GM12878 (cell line): ENCODE results near the gene GGT7. TPM values are rescaled to one million over a fixed set of nuclear protein-coding genes. Genes with fewer than 3 reads are reported as not detected.

ENCODE experiments used
- ATAC-seq: fragments of 200-7000 bp; cut with Tn5 transposase; 3 replicates; pipeline ENCODE4 v1.9.1; 2020; ENCODE audit warnings: mild to moderate bottlenecking, moderate library complexity
- BruUV-seq: library from RNA; stranded (reverse); fragments of 400-500 nt; replicated peaks from 2 replicates; lab custom pipeline; 2021; lab: Mats Ljungman, UMichigan
- CTCF ChIA-PET: fragments of 300-600 bp; sonication (Branson Sonifier 250); formaldehyde crosslinking; extraction: SDS; loops from one replicate; lab custom pipeline; 2021; ENCODE audit warnings: inconsistent platforms; lab: Yijun Ruan, JAX
- POLR2A ChIA-PET: fragments of 350-600 bp; formaldehyde crosslinking; extraction: SDS; loops from one replicate; lab custom pipeline; 2021; ENCODE audit warnings: inconsistent platforms; lab: Charles Lee
- RAD21 ChIA-PET: fragments of 300-600 bp; sonication (Branson Sonifier 250); formaldehyde crosslinking; loops from one replicate; lab custom pipeline; 2023; ENCODE audit warnings: antibody characterized with exemption; ENCODE audit not compliant: unreplicated experiment; lab: Charles Lee
- SMC1A ChIA-PET: fragments of 300-600 bp; sonication (Branson Sonifier 250); formaldehyde crosslinking; loops from one replicate; lab custom pipeline; 2023; ENCODE audit not compliant: unreplicated experiment, uncharacterized antibody; lab: Charles Lee
- DNase-seq: peaks from one replicate; pipeline ENCODE4 v3.0.0-alpha.2; 2011; ENCODE audit warnings: low read depth, low spot score
- FAIRE-seq: peaks from 3 replicates; lab custom pipeline; 2011; peaks lifted over from hg19 to GRCh38; lab: Jason Lieb, UNC
- H2AFZ ChIP-seq: 2 replicates; pipeline ENCODE4 v1.6.0; 2011; ENCODE audit warnings: low read depth, low read length, control low read depth; ENCODE audit not compliant: control insufficient read depth
- H3K27ac ChIP-seq: 2 replicates; pipeline ENCODE4 v1.5.1; 2011; ENCODE audit warnings: control low read depth; ENCODE audit not compliant: control insufficient read depth, insufficient read depth
- H3K27me3 ChIP-seq, 2 experiments: replicated peaks in 1 of 2; 2 replicates each; pipeline versions ENCODE4 v1.6.0 to v1.6.1; 2011; ENCODE audit warnings: low read length in 1 of 2; ENCODE audit not compliant: control insufficient read depth in 2 of 2, insufficient read depth in 2 of 2
- H3K36me3 ChIP-seq, 2 experiments: 2 replicates each; pipeline ENCODE4 v1.5.1; 2011; ENCODE audit warnings: low read length in 1 of 2; ENCODE audit not compliant: control insufficient read depth in 2 of 2, insufficient read depth in 2 of 2
- H3K4me1 ChIP-seq: 2 replicates; pipeline ENCODE4 v1.6.1; 2011; ENCODE audit warnings: mild to moderate bottlenecking, low read length, moderate library complexity, mixed read lengths; ENCODE audit not compliant: control insufficient read depth, insufficient read depth
- H3K4me2 ChIP-seq: 2 replicates; pipeline ENCODE4 v1.6.0; 2011; ENCODE audit warnings: control low read depth; ENCODE audit not compliant: control insufficient read depth, insufficient read depth
- H3K4me3 ChIP-seq: fragments of 200-600 bp; sonication (generic); 2 replicates; pipeline ENCODE4 v1.5.1; 2016
- H3K79me2 ChIP-seq: 2 replicates; pipeline ENCODE4 v1.6.0; 2011; ENCODE audit warnings: low read length; ENCODE audit not compliant: control insufficient read depth, insufficient read depth
- H3K9ac ChIP-seq: 2 replicates; pipeline ENCODE4 v1.8.0; 2011; ENCODE audit warnings: low read length, control low read depth, mixed read lengths; ENCODE audit not compliant: control insufficient read depth, insufficient read depth
- H3K9me3 ChIP-seq: replicated peaks from 3 replicates; pipeline ENCODE4 v1.5.1; 2011; ENCODE audit warnings: mild to moderate bottlenecking, low read length; ENCODE audit not compliant: control insufficient read depth, insufficient read depth
- H4K20me1 ChIP-seq: 2 replicates; pipeline ENCODE4 v1.6.0; 2011; ENCODE audit not compliant: control insufficient read depth, insufficient read depth
- CHD1 ChIP-seq: IDR thresholded peaks from 2 replicates; pipeline ENCODE4 v1.6.1; 2012; ENCODE audit warnings: low read depth, low read length, improper control_type of control experiment
- HDAC6 ChIP-seq: fragments of 200-600 bp; sonication (generic); IDR thresholded peaks from one replicate; pipeline ENCODE4 v1.8.0; 2017; ENCODE audit warnings: antibody characterized with exemption; ENCODE audit not compliant: unreplicated experiment
- KLF5 ChIP-seq: fragments of 450-650 bp; IDR thresholded peaks from 2 replicates; pipeline ENCODE4 v1.6.1; 2014; ENCODE audit warnings: mild to moderate bottlenecking; ENCODE audit not compliant: partially characterized antibody
- MTA3 ChIP-seq: IDR thresholded peaks from 2 replicates; pipeline ENCODE4 v1.6.1; 2012; ENCODE audit warnings: low read length, inconsistent platforms, borderline replicate concordance
- PAX5 ChIP-seq: IDR thresholded peaks from 2 replicates; pipeline ENCODE4 v1.6.1; 2011; ENCODE audit warnings: low read depth, low read length, borderline replicate concordance
- PBX3 ChIP-seq: IDR thresholded peaks from 2 replicates; pipeline ENCODE4 v1.6.1; 2011; ENCODE audit warnings: mild to moderate bottlenecking, low read depth, low read length, moderate library complexity; ENCODE audit not compliant: insufficient replicate concordance
- PML ChIP-seq: IDR thresholded peaks from 2 replicates; pipeline ENCODE4 v1.6.1; 2012; ENCODE audit warnings: low read length, inconsistent platforms
- SREBF1 ChIP-seq: IDR thresholded peaks from 2 replicates; pipeline ENCODE4 v1.6.1; 2012; ENCODE audit warnings: mild to moderate bottlenecking, low read length
- TCF12 ChIP-seq: IDR thresholded peaks from 2 replicates; pipeline ENCODE4 v1.6.1; 2011; ENCODE audit warnings: low read depth, mild to moderate bottlenecking, low read length
- ZBTB4 ChIP-seq: fragments of 450-650 bp; formaldehyde crosslinking; IDR thresholded peaks from 2 replicates; pipeline ENCODE4 v1.4.0; 2022; ENCODE audit warnings: mild to moderate bottlenecking, moderate library complexity
- ZNF24 ChIP-seq: fragments of 450-650 bp; IDR thresholded peaks from 2 replicates; pipeline ENCODE4 v1.6.1; 2017; ENCODE audit warnings: antibody characterized with exemption, mild to moderate bottlenecking
- WGBS: methylation state at CpG from one replicate; pipeline ENCODE4 v1.1.6; 2016; ENCODE audit warnings: low lambda C conversion rate; ENCODE audit not compliant: insufficient replicate concordance, insufficient coverage; ENCODE audit errors: missing lambda C conversion rate; 5-methylcytosine and 5-hydroxymethylcytosine counted together
- in situ Hi-C: fragments of 300-500 bp; cut with MboI; formaldehyde crosslinking; loops from 9 replicates; pipeline ENCODE4 v1.14.3; 2018; ENCODE audit warnings: mixed read lengths
- intact Hi-C: fragments of 100-400 bp; cut with micrococcal nuclease; formaldehyde crosslinking; loops from one replicate; pipeline ENCODE4 v1.14.2; 2022; ENCODE audit not compliant: unreplicated experiment
- polyA plus RNA-seq, 11 experiments: library from polyadenylated mRNA; depleted of rRNA in 4 of 11; unstranded in 6 of 11; stranded (reverse) in 5 of 11; fragments of >200 nt; fragmentation: Nextera tagmentation in 4 of 11; fragmentation: Illumina TruSeq in 1 of 11; extraction: Ambion mirVana in 4 of 11; extraction: Trizol in 1 of 11; gene quantifications; 1 replicate in 1 of 11; 2 replicates in 10 of 11; pipeline versions ENCODE4 v1.2.1 to v1.2.3, GENCODE V29; 2011 to 2016; ENCODE audit warnings: inconsistent platforms in 2 of 11, missing spikeins in 2 of 11, low read depth in 1 of 11
- total RNA-seq, 4 experiments: library from RNA; depleted of rRNA in 3 of 4; stranded (reverse); fragments of >200 nt in 3 of 4; fragmentation: Illumina TruSeq in 1 of 4; extraction: Trizol in 1 of 4; gene quantifications; 2 replicates each; pipeline versions ENCODE4 v1.2.1 to v1.2.3, GENCODE V29; 2013 to 2021
- TF ChIP-seq, protein P1 (sequence below): fragments of 450-650 bp; IDR thresholded peaks from 2 replicates; pipeline ENCODE4 v1.6.1; 2018; ENCODE audit warnings: mild to moderate bottlenecking, low read depth, moderate library complexity; ENCODE audit not compliant: partially characterized antibody
- TF ChIP-seq, protein P2 (sequence below): fragments of 450-650 bp; IDR thresholded peaks from 2 replicates; pipeline ENCODE4 v1.6.1; 2014; ENCODE audit warnings: mild to moderate bottlenecking
- TF ChIP-seq, protein P3 (sequence below): IDR thresholded peaks from 2 replicates; pipeline ENCODE4 v1.6.1; 2011; ENCODE audit warnings: low read depth, low read length, improper control_type of control experiment, borderline replicate concordance

The GGT7 gene
- total and polyA plus RNA-seq, 10 of the 15 experiments (the other 5 are each of a cell fraction or from before 2014, with no cell fraction given), result 0.02 to 14.7 (median 5.3) TPM

GRCh38 chr20:34874094-34874654 is 1.5 kb upstream of the GGT7 start:
- H2AFZ ChIP-seq, result no peak overlapping the region
- peaks cover 17% of the 10 kb centered on the region for H3K4me1 ChIP-seq
- SMC1A ChIA-PET, result interaction anchor here (0.7 to 3.3 kb wide), 12 partner anchors 68 to 339 kb away, joined by 3 to 14 read pairs (median 4); partner anchors contain the start of genes EDEM2, GSS and MYH7B
- RAD21 ChIA-PET, result interaction anchor here (0.5 to 7.1 kb wide), 9 partner anchors 50 to 566 kb away, joined by 3 to 71 read pairs (median 4); partner anchors contain the start of genes EDEM2, GSS and MYH7B
- WGBS, result 4% methylated on average over 2 of the region's 2 CpGs
- BruUV-seq, result no TSS peak
- H3K27me3 ChIP-seq, result no peaks in the 10 kb centered on the region; a peak in 1 of 4 replicates
- H3K9ac ChIP-seq, result no peak overlapping the region
- H3K4me2 ChIP-seq, result no peak overlapping the region
- POLR2A ChIA-PET, result interaction anchor here (1.6 kb wide), 1 partner anchor 81 kb away, joined by 6 read pairs; the partner anchor contains the start of genes GSS and MYH7B
- H3K27ac ChIP-seq, result no peak overlapping the region
- peak; percentile 50 for DNase-seq
- in situ Hi-C loops, result loop anchor here (5.0 kb wide), 1 partner anchor 83 kb away; the partner anchor contains the start of genes GSS and MYH7B
- H3K79me2 ChIP-seq, result no peaks in the 10 kb centered on the region
- CTCF ChIA-PET, result interaction anchor here (0.6 to 7.5 kb wide), 29 partner anchors 10 to 396 kb away, joined by 3 to 99 read pairs (median 4); partner anchors contain the start of genes EDEM2, GSS, MYH7B and TRPC4AP
- peak; percentile 23 for FAIRE-seq
- intact Hi-C loops, result loop anchor here (1.0 to 10.0 kb wide), 3 partner anchors 86 to 334 kb away; partner anchors contain the start of gene TRPC4AP
- H3K4me3 ChIP-seq, result no peak overlapping the region
- no peaks in the 10 kb centered on the region for H3K36me3 ChIP-seq
- H3K9me3 ChIP-seq, result no peaks in the 10 kb centered on the region
- ATAC-seq, result peak; percentile 48
- H4K20me1 ChIP-seq, result no peaks in the 10 kb centered on the region
- TF ChIP-seq SREBF1 (no peak), ZNF24 (no peak), HDAC6 (no peak), MTA3 (no peak), PML (no peak), TCF12 (no peak), PAX5 (no peak), PBX3 (no peak), ZBTB4 (CRISPR knock-in tag) (no peak), KLF5 (no peak), CHD1 (no peak)
- TF ChIP-seq, protein P1, sequence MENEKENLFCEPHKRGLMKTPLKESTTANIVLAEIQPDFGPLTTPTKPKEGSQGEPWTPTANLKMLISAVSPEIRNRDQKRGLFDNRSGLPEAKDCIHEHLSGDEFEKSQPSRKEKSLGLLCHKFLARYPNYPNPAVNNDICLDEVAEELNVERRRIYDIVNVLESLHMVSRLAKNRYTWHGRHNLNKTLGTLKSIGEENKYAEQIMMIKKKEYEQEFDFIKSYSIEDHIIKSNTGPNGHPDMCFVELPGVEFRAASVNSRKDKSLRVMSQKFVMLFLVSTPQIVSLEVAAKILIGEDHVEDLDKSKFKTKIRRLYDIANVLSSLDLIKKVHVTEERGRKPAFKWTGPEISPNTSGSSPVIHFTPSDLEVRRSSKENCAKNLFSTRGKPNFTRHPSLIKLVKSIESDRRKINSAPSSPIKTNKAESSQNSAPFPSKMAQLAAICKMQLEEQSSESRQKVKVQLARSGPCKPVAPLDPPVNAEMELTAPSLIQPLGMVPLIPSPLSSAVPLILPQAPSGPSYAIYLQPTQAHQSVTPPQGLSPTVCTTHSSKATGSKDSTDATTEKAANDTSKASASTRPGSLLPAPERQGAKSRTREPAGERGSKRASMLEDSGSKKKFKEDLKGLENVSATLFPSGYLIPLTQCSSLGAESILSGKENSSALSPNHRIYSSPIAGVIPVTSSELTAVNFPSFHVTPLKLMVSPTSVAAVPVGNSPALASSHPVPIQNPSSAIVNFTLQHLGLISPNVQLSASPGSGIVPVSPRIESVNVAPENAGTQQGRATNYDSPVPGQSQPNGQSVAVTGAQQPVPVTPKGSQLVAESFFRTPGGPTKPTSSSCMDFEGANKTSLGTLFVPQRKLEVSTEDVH, result no peak
- TF ChIP-seq, protein P2, sequence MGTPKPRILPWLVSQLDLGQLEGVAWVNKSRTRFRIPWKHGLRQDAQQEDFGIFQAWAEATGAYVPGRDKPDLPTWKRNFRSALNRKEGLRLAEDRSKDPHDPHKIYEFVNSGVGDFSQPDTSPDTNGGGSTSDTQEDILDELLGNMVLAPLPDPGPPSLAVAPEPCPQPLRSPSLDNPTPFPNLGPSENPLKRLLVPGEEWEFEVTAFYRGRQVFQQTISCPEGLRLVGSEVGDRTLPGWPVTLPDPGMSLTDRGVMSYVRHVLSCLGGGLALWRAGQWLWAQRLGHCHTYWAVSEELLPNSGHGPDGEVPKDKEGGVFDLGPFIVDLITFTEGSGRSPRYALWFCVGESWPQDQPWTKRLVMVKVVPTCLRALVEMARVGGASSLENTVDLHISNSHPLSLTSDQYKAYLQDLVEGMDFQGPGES, result no peak
- TF ChIP-seq, protein P3, sequence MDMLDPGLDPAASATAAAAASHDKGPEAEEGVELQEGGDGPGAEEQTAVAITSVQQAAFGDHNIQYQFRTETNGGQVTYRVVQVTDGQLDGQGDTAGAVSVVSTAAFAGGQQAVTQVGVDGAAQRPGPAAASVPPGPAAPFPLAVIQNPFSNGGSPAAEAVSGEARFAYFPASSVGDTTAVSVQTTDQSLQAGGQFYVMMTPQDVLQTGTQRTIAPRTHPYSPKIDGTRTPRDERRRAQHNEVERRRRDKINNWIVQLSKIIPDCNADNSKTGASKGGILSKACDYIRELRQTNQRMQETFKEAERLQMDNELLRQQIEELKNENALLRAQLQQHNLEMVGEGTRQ, result no peak
